Femur (tissue), 1 donor: Measurements from ENCODE around the gene DYRK1A.

ENCODE experiments used
- DNase-seq: peaks from one replicate; pipeline ENCODE4 v3.0.0-alpha.2; 2017

Gene DYRK1A

DNA sequence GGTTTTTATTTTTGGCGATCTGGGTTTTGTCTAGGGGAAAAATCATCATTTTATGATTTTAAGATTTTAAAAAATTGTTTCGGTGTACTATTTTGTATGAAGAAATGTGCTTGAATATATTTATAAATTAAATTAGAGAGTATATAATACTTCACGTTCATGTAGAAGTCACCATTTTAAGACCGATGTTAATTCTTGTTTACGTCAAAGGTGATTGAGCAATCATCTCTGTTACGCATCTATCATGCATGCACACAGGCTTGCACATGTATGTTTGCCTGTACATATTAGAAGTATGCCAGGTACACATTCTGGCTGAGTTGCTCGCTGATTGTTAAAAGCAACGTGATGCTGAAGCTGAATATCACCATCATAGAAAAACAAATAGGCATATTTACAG, 54.7 kb downstream of the DYRK1A start:
- DNase-seq = no peak

DNA sequence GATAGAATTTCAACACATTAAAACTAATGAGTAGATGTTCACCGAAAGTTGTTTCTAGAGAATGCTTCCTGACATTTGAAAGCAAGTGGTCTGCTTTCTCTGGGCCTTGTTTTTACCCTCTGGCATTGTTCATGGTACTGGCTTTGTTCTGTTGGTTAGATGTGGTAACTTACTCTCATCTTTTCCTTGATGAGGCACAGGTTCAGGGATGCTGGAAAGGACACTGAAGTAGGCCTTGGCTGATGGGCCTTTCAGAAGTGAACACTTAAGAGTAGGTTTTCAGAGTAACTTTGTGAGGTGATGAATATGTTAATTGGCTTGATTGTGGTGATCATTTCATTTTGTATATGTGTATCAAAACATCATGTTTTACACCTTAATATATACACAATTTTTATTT, 55.8 kb downstream of the DYRK1A start:
- DNase-seq = no peak

DNA sequence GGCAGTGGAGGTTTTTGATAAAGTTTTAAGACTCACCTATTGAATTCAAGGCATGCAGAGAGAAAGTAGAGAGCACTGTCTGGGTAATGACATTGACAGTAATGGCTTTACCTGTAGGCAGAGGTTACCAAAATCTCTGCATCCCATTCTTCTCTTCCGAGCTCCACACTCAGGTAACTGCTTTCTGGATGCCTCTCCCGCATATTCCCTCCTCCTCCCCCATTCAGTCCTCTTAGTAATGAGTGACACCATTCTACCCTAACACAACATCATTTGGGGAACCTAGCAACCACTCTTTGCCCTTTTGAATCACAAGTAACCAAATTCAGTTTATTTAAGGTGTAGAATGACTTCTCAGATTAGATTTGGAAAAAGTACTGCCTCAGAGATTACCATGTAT, 56.5 kb downstream of the DYRK1A start:
- no peak for DNase-seq

DNA sequence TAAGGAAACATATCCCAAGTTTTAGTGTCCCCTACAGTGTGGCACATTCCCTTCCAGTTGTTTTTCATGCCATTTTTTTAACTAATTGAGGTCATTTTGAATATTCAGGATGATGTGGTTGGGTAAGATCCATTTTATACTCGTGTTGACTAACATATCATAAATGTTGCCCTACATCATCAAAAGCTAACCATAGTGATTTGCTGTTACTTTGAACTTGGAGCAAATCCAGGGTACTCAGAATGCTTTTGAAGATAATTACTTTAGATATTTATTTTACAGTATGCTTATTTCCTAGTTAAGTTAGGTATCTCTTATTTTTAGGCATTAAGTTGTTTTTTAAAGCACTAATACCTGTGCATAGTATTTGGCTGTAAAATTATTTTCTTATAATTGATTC, 57.8 kb downstream of the DYRK1A start:
- DNase-seq = no peak

DNA sequence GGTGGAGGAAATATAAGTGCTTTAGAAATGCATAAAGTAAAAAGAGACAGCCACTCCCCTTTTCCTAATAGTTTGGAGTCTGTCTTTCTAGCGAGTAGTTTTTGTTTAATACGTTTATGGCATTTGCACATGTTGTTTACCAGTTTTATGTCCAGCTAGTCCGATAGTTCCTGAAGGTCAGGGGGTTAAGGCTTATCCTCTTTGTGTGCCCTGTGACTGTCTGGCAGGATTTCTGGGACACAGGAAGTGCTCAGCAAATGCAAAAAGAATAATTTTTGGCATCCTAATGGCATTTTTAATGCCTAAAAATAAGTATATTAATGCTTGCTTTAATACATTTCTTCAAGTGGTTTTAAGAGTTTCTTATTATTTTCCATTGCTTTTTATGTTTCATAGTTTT, 58.4 kb downstream of the DYRK1A start:
- DNase-seq = no peak

DNA sequence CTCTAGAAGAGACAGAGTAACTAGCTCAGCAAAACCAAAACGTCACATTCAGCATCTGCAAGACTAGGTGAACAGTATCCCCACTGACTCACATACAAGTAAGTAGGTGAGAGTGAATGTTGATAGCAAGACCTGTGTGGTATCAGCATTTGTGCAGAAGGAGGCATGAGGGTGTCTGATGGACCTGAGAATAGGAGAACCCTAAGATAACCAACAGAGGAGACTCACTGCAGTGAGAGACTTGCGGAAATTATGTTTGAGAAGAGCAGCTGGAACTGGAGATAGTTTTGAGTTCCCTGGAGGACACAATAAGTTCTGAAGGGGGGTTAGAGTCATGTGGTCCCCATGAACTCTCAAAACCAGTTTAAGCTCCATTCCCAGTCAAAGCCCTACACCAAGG, 59.1 kb downstream of the DYRK1A start:
- no peak for DNase-seq

DNA sequence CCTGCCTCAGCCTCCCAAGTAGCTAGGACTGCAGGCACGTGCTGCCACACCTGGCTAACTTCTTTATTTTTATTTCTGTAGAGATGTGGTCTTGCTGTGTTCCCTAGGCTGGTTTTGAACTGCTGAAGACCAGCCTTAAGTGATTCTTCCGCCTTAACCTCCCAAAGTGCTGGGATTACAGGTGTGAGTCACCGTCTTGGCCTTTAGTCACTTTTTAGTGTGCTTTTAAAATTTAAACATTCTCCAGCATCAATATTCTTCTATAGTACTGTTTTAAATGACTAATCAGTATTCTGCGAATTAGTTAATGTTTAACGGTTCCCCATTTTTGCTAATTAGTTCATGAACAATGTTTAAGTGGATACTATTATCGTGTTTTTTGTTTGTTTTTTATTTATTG, 60.6 kb downstream of the DYRK1A start:
- no peak for DNase-seq

DNA sequence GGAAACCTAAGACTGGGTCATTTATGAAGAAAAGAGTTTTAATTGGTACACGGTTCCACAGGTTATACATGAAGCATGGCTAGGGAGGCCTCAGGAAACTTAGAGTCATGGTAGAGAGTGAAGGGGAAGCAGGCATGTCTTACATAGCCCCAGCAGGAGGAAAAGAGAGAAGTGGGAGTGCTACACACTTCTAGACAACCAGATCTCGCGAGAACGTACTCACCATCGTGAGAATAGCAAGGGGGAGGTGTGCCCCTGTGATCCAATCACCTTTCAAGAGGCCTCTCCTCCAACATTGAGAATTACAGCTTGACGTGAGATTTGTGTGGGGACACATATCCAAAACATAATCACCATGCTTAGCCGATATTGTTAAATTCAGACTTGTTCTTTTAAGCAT, 62.8 kb downstream of the DYRK1A start:
- DNase-seq = no peak

DNA sequence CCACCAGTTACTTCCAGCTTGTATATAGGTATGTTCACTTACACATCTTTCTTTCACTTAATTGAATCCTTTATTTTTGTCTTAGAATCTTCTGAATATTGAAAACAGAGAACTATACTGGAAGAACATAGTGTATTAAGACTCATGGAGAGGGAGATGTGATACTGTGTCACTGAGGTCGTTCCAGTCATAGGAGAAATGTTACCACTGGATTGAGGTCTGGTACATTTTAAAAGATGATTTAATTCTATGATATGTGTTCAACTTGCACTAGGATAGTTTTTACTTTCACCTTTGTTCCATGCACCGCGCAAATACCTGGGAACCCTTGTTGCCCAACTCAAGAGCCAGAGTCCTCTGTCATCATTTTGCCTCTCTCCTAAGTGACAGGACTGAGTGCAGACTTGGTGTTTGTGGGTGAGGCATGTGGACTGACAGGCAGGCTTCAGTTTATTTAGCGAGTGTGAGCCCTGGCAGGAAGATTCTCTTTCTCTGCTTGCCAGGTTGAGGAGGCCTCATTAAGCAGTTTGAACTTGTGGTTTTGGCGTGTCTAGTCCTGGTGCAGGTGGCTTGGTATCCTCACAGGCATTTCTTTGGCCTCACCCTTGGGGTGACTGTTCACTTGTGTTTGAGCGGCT, 63.7 kb downstream of the DYRK1A start:
- DNase-seq = no peak

DNA sequence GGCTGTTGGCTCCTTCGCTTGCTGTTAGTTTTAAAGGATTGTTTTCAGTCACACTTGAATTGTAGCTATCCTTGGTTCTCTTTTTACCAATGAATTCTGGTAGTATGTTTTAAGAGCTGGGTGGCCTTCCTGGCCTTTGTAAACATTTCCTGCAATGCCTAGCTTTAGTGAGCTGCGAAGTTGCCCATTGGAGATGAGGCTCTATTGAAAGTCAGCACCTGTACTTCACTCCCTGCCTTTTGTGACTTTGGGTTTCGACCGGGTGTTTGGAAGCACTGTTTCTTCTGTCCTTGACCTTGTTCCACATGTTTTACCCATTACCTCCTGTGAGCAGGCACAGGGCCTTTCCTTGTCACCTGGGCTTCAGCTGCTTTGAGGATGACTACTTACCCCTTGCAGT, 64.7 kb downstream of the DYRK1A start:
- no peak for DNase-seq

DNA sequence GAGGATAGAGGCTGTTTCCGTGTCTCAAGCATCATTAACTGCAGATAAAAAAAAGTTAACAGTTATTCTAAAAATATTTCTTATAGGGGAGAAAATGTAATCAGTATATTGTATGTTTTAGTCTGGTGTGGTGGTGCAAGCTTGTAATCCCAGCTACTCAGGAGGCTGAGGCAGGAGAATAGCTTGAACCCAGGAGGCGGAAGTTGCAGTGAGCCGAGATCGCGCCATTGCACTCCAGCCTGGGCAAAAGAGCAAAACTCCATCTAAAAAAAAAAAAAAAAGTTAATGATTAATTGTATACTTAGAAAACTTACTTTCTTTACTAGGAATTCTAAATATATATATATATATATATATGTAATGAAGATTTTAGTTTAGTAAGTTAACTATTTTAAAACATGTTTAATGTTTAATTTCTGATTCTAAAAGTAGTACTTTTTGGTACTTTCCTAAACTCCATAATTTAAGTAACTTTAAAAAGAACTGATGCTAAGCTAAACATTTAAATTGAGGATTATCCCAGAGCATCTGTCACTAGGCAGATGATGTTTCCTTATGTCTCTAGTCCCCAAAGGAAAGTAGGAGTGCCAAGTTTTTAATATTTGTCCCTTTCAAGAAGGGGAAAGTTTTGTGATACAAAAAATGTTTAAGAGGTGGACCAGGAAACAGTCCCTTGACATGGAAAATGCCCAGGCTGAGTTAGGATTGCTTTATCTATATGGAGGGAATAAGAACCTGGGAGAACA, 66.3 kb downstream of the DYRK1A start:
- DNase-seq = no peak

DNA sequence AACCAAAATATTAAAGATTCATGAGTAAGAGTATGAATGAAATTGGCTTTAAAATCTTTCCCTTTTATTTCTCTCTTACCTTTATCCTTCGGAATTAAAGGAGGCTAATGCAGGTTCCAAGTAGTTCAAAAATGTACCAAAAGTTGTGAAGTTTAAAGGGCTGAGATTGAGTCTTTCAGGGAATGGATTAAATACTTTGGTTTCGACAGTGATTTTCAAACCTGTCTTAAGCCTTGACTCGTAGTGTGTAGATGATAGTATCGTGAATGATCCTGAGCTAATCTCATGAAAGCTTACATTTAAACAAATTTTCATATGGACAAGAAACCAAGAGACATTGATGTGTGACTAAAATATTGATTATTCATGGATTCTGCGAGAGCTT, 66.9 kb downstream of the DYRK1A start:
- no peak for DNase-seq

DNA sequence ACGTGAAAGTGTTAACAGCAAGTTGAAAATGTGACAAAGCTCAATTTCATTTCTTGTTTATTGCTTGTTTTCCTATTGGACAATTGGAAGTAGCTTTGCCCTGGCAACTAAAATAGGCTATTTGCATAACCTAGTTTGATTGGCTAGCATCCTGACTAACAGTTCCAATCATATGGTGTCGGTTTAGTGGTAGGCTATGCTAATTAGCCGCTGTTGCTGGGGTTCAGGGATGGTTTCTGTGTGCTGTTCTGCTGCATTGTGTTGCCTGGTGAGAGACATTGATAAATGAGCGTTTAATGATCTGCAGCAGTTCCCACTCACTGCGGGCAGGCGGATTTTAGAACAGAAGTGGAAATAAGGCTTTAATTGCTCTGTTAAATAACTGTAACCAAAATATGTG, 68.5 kb downstream of the DYRK1A start:
- DNase-seq = peak; percentile 85

DNA sequence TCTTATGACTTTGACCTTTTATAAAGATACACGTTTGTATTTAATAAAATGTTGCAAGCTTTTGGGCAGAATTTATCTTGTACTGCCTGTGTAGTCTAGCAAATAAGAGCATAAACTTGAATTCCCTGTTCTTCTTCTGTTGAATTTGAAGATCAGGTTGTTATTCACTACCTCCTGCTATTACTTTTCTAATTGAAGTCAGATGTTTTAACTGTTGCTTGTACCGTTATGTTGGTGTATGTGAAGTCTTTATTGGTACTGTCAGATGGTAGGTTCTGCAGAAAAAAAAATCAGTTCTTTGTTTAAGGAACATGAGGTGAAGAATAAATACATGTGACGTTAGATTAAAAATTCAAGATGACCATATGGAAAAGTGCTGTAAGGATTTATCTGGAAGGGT, 69.1 kb downstream of the DYRK1A start:
- DNase-seq = no peak

DNA sequence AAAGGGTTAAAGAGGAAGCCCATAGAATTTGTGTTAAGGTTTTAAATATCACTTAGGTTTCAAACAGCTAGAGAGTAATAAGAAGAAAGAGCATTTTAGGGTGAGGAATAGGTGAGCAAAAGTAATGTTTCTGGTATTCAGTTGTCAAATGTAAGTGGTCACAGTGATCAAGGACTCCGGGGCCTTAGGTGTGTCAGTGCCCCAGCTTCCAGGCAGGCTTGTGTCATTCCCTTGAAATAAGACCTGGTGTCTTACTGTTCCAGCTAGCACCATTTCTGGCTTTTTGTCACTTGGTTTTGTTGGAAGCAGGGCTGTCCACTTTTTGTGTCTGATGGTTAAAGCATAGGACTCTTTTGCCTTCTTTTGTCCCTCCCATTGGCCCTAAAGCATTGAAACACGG, 69.6 kb downstream of the DYRK1A start:
- DNase-seq = no peak

DNA sequence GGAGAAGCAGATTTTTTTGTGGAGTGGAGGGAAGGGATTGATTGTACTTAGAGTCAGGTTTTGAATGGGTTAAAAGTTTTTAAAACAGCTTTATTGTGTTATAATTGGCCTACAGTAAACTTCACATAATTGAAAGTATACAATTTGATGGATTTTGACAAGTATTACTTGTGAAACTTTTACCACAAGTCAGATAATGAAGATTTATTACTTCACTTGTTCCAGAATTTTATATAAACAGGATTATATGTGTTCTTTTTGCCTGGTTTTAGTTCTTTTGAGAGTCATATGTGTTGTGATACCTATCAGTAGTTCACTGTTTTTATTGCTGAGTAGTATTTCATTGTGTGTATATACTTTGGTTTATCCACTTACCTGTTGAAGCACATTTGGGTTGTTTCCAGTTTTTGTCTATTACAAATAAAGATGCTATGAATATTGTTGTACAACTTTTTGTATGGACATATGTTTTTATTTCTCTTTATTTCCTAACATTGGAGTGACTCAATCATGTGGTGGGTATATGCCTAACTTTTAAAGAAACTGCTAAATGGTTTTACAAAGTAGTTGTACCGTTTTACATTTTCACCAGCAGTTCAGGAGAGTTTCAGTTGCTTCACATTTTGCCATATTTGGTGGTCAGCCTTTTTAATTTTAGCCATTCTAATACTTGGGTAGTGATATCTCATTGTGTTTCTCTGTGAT, 71.0 kb downstream of the DYRK1A start:
- no peak for DNase-seq

DNA sequence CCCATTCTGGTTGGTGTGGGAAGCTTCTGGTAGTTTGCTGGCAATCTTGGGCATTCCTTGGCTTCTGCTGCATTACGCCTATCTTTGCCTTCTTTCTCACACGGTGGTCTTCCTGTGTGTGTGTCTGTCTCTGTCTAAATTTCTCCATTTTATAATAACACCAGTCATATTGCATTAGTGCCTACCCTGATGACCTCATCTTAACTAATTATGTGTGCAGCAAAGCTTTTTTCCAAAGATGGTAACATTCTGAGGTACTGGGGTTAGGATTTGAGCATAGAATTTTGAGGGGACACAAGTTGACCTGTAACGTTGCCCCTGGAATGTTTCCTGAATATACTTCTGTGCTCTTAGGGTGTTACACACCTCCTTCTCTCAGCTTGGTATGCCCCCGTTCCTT, 77.1 kb downstream of the DYRK1A start:
- no peak for DNase-seq

DNA sequence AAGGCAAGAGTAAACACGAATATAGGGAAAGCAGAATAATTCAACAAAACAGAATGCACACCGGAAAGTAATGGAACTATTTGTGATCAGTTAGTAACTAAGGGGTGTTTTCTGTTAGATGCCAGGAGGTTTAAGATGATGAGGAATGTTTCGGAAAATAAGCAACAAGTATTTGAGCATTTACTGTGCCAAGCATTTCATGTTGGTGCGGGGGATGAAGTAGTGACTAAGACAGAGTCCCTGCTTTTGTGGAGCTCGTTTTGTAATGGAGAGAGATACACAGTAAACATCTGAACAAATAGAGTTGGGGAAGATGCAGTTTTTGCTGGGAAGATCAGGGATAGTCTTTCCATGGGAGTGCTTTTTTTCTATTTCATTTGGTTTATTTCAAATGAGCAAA, 78.7 kb downstream of the DYRK1A start:
- DNase-seq = no peak

DNA sequence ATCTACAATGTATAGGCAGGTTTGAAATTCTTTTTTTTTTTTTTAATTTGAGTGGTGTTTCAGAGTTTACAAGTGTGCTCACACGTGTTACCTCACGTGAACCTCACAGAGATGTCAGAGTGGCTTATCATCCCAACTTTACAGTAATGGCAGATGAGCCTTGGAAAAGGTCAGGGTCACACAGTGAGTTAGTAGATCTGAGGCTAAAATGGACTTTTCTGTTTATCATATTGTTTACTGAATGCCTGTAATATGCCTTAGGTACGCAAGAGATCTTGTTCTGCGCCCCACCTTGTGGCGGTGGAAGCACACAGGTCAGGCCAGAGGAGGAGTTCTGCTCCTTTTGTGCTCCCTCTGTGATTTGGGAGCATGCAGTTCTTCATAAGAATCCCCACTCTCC, 80.0 kb downstream of the DYRK1A start:
- no peak for DNase-seq

DNA sequence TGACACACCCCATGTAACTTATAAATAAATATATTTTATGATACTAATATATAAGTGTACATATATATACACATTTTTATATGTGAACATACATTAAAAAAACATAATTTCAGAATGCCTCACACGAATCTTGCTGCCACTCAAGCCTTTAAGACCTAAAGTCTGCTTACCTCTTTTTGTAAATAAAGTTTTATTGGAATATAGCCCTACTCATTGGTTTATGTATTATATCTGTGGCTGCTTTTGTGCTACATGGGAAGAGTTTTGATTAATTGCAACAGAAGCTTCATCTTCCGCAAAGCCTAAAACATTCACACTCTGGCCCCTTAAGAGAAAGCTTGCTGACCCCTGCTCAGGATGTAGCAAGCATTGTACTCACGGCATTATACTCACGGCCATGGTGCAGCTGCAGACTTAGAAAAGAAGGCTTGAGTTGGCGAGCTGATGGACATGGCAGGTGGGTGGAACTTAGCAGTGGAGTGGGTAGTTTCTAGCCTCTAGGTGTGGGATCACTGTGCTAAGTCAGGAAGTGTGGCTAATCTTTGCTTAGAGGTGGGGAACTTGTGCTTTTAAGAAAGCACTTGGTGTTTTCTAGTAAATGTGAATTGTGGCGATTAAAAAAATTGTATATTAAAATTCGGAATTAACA, 80.8 kb downstream of the DYRK1A start:
- no peak for DNase-seq

DNA sequence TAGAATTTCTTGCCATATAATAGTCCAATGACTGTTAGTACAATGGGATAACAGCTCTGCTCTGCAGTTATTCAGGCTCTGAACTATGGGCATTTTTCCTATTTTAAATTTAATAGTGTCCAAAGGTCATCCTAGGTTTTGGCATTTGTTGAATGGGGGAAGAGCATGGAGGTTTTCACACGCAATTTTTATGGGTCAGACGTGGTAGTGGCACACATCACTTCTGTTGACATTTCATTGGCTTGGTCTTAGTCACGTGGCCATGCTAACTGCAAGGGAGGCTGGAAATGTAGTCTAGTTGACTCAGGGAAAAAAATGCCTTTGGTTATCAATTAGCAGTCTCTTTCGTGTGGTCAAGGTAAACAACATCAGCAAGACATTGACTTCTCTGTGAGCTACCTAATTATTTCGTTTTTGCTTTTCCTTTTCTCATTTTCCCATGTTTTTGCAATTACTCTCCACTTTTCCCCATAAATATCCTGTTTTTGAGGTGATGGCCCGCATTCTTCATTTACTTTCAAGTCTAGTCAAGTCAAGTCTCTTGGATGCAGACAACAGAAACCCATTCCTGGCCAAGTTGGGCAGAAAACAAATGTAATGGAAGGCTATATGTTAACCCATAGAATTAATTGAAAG, 82.8 kb downstream of the DYRK1A start:
- no peak for DNase-seq

DNA sequence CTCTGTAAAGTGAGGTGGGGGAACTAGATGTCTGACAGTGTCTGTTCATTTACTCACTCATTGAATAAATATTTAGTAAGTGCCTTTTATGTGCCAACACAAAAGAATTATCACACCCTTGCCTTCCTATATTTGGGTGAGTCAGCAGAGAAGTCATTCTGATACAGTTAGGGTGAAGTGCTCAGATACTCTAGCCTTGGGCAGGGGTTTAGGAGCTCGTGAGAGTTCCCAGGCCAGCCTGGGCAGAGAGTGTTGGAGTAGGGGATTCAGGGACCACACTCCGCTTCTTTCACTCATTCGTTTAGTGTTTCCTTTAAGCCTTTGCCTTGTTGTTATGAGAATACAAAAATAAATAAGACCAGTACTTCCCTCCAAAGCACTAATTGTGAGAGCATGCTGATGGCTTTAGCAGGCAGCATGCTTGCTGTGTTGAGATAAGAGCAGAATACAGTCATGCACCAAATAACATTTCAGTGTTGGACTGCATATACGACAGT, 83.9 kb downstream of the DYRK1A start:
- DNase-seq = no peak

DNA sequence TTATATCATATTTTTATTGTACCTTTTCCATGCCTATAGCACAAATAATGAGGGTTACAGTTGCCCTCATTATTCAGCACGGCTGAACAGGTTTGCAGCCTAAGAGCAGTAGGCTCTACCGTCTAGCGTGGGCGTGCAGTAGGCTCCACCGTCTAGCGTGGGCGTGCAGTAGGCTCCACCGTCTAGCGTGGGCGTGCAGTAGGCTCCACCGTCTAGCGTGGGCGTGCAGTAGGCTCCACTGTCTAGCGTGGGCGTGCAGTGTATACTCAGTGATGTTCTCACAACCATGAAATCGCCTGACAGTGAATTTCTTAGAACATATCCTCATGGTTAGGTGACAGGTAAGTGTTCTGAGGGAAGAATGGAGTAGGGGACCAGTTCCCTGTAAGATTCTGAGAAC, 84.9 kb downstream of the DYRK1A start:
- DNase-seq = no peak
